Stimulated activated CD4-positive, alpha-beta T cell treated with anti-CD3 and anti-CD28 coated beads, Interleukin-12 subunit alpha, Interleukin-12 subunit beta, amount 100 ng/mL, for 24 hours (primary cell): Measurements from ENCODE around the gene ABCA9.
"Not testable (repeated sequence)": the region's sequence is repeated elsewhere in the genome, so short reads cannot be mapped to it uniquely, and the experiment has no call there.

Source experiments
- DNase-seq, 2 experiments: peaks; one replicate each; pipeline ENCODE4 v3.0.0-alpha.2; 2020; ENCODE audit warnings: low read depth in 2 of 2

ABCA9 gene

GRCh38 chr17:68953340-68953997 is 107.3 kb downstream of the ABCA9 start:
- no peak for DNase-seq

GRCh38 chr17:68950725-68951124 is 110.0 kb downstream of the ABCA9 start:
- no peak for DNase-seq

DNA sequence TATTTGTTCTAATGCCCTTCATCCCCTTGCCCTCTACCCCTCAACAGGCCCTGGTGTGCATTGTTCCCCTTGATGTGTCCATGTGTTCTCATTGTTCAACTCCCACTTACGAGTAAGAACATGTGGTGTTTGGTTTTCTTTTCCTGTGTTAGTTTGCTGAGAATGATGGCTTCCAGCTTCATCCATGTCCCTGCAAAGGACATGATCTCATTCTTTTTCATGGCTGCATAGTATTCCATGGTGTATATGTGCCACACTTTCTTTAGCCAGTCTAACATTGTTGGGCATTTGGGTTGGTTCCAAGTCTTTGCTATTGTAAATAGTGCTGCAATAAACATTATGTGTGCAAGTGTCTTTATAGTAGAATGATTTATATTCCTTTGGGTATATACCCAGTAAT is 112.9 kb downstream of the ABCA9 start:
- DNase-seq = not testable (repeated sequence)

GRCh38 chr17:68944435-68945035 is 116.2 kb downstream of the ABCA9 start:
- no peak for DNase-seq

GRCh38 chr17:68943812-68944182 is 116.9 kb downstream of the ABCA9 start:
- DNase-seq = not testable (repeated sequence)

DNA sequence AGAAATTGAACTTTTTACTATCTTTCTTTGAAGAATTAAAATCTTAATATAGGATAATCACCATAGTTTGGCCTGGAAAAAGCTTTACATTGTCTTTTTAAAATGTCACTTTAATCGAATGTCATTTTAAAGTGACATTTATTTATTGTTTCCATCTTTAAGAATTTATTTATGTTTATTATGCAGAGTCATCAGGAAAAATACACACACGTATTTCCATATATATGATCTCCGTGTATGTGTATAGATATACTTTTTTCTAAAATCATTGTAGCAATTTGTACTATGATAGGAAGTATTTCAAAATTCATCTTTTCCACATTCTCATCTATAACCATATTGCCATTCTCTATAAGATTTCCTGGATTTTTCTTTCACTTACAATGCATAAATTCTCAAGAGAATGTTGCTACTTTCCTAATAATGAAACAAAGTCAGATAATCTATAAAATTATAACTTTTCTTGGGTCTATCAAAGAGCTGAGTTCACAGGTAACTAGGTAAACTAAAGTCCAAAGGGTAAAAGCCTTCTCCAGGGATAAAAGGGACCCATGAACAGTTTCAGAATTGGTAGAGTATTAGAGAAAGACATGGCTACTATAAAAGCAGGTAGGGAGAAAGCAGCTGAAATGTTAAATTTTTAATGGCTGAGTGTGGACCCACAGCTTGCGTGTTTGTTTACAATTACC is 117.5 kb downstream of the ABCA9 start:
- DNase-seq = no peak

GRCh38 chr17:68942389-68942788 is 118.3 kb downstream of the ABCA9 start:
- DNase-seq = no peak

- no peak for DNase-seq
These were observed 119.0 kb downstream of the ABCA9 start for GRCh38 chr17:68941761-68942160.

DNA sequence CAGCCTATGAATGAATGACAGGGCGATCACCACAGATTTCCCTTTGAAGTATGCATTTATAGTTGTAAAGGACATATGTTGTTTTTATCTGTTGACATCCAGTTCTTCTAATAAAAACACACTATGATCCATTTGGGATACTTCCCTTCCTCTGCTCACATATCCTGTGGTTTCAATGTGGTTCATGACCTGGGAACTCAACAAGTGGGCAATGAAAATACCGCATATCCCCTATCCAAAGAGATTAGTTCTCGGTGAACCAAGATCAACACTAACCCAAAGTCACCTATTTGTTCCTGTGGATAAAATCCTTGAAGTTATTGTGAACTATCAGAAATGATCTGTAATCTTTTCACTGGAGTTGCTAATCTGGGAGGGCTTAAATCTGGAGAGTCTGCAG is 121.5 kb downstream of the ABCA9 start:
- no peak for DNase-seq

GRCh38 chr17:68937890-68938514 is 122.7 kb downstream of the ABCA9 start:
- no peak for DNase-seq

- DNase-seq = no peak
These were observed 133.2 kb downstream of the ABCA9 start for GRCh38 chr17:68927516-68927915.

DNA sequence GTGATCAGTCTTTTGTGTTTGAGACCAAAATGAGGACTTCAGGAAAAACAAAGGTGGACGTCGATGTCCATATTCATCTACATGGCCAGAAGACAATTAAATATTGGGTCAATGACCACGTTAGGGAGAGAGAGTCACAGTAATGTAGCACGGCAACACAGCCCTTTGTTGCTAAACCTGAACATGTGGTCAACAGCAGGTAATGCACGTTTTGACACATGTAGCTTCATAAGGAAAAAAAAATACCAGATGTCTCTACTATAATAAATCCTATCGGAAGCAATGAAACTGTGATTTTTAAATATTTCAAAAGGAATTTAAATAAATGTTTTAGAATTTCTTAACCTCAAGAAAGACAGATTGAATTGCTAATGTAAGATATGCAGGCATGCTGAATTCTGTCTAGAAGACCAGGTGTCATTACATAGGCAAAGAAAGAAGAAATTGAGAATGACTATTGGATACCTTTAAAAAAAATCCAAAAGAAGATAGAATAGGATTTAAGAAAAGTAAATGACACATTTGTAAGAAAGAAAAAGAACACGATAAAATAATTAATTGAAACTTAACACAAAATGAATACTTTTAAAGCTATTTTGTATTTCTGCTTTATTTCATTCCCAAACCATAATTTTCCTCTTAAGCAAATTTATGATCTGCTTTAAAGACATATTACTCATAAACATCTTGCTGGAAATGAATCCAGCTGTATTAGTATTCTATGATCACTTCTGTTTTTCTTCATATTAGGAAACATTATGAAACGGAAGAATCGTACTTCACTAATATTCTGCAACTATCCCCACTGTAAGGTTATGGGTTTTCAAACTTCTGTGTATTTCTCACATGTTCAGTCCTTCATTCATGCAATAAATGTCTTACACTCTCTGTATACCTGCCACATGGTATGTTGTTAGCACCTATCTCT is 135.7 kb downstream of the ABCA9 start:
- no peak for DNase-seq
